ENCODE data around the gene SBNO2.
A peak's percentile ranks its signal among the peaks of the same experiment; 100 is the strongest.

- TF ChIP-seq, protein P1, sequence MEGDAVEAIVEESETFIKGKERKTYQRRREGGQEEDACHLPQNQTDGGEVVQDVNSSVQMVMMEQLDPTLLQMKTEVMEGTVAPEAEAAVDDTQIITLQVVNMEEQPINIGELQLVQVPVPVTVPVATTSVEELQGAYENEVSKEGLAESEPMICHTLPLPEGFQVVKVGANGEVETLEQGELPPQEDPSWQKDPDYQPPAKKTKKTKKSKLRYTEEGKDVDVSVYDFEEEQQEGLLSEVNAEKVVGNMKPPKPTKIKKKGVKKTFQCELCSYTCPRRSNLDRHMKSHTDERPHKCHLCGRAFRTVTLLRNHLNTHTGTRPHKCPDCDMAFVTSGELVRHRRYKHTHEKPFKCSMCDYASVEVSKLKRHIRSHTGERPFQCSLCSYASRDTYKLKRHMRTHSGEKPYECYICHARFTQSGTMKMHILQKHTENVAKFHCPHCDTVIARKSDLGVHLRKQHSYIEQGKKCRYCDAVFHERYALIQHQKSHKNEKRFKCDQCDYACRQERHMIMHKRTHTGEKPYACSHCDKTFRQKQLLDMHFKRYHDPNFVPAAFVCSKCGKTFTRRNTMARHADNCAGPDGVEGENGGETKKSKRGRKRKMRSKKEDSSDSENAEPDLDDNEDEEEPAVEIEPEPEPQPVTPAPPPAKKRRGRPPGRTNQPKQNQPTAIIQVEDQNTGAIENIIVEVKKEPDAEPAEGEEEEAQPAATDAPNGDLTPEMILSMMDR (IDR thresholded peaks at IDR 0.05; ENCODE audit: low read depth, low read length, missing input control) = no peak
- no peak for TF ChIP-seq EGR1 (IDR thresholded peaks at IDR 0.05; ENCODE audit: low read depth in 2 of 2)
- TF ChIP-seq, protein P2, sequence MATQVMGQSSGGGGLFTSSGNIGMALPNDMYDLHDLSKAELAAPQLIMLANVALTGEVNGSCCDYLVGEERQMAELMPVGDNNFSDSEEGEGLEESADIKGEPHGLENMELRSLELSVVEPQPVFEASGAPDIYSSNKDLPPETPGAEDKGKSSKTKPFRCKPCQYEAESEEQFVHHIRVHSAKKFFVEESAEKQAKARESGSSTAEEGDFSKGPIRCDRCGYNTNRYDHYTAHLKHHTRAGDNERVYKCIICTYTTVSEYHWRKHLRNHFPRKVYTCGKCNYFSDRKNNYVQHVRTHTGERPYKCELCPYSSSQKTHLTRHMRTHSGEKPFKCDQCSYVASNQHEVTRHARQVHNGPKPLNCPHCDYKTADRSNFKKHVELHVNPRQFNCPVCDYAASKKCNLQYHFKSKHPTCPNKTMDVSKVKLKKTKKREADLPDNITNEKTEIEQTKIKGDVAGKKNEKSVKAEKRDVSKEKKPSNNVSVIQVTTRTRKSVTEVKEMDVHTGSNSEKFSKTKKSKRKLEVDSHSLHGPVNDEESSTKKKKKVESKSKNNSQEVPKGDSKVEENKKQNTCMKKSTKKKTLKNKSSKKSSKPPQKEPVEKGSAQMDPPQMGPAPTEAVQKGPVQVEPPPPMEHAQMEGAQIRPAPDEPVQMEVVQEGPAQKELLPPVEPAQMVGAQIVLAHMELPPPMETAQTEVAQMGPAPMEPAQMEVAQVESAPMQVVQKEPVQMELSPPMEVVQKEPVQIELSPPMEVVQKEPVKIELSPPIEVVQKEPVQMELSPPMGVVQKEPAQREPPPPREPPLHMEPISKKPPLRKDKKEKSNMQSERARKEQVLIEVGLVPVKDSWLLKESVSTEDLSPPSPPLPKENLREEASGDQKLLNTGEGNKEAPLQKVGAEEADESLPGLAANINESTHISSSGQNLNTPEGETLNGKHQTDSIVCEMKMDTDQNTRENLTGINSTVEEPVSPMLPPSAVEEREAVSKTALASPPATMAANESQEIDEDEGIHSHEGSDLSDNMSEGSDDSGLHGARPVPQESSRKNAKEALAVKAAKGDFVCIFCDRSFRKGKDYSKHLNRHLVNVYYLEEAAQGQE (IDR thresholded peaks at IDR 0.05) = peak; percentile 45
- peak; percentile 88 for TF ChIP-seq SP1 (IDR thresholded peaks at IDR 0.05)
- no peak for TF ChIP-seq MAX (IDR thresholded peaks at IDR 0.05)
- peak; percentile 77 for TF ChIP-seq TAF1 (conservative IDR thresholded peaks at IDR 0.05)
These were observed 70.3 kb downstream of the SBNO2 start, which contains the start of gene GPX4 for GRCh38 chr19:1103708-1104310.

Data from liver (tissue), 3 donors.